Measurements from ENCODE around the gene CYSTM1.

- TF ChIP-seq, protein P1, sequence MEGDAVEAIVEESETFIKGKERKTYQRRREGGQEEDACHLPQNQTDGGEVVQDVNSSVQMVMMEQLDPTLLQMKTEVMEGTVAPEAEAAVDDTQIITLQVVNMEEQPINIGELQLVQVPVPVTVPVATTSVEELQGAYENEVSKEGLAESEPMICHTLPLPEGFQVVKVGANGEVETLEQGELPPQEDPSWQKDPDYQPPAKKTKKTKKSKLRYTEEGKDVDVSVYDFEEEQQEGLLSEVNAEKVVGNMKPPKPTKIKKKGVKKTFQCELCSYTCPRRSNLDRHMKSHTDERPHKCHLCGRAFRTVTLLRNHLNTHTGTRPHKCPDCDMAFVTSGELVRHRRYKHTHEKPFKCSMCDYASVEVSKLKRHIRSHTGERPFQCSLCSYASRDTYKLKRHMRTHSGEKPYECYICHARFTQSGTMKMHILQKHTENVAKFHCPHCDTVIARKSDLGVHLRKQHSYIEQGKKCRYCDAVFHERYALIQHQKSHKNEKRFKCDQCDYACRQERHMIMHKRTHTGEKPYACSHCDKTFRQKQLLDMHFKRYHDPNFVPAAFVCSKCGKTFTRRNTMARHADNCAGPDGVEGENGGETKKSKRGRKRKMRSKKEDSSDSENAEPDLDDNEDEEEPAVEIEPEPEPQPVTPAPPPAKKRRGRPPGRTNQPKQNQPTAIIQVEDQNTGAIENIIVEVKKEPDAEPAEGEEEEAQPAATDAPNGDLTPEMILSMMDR (IDR thresholded peaks at IDR 0.05; ENCODE audit: extremely low read depth in 1 of 2, insufficient read depth in 1 of 2, low read depth in 1 of 2, low read length in 2 of 2) = no peak
- TF ChIP-seq EZH2 (IDR thresholded peaks at IDR 0.05; ENCODE audit: borderline replicate concordance, low read depth, low read length, severe bottlenecking) (no peak), POLR2A (IDR thresholded peaks at IDR 0.05; ENCODE audit: low read depth, low read length) (no peak), POLR2AphosphoS5 (IDR thresholded peaks at IDR 0.05; ENCODE audit: insufficient read depth, low read depth, low read length) (no peak), MAX (IDR thresholded peaks at IDR 0.05; ENCODE audit: insufficient read depth, insufficient read length) (no peak), JUN (IDR thresholded peaks at IDR 0.05; ENCODE audit: borderline replicate concordance, insufficient read depth, insufficient read length, low read depth) (no peak), MYC (IDR thresholded peaks at IDR 0.05; ENCODE audit: low read depth, low read length) (no peak), FOS (IDR thresholded peaks at IDR 0.05; ENCODE audit: borderline replicate concordance, insufficient read depth, low read length) (no peak)
These were observed 32.7 kb upstream of the CYSTM1 start for GRCh38 chr5:140142246-140142645.
